Ishikawa (cell line): ENCODE data around the gene ACTN1.

Experiments used
- CEBPB ChIP-seq: IDR thresholded peaks from 2 replicates; pipeline ENCODE4 v1.6.1; 2012
- CREB1 ChIP-seq: IDR thresholded peaks from 2 replicates; pipeline ENCODE4 v1.6.1; 2012; ENCODE audit warnings: low read depth
- EGR1 ChIP-seq: IDR thresholded peaks from 2 replicates; pipeline ENCODE4 v1.6.1; 2012
- EP300 ChIP-seq: IDR thresholded peaks from 2 replicates; pipeline ENCODE4 v1.6.1; 2012; ENCODE audit warnings: borderline replicate concordance
- FOXM1 ChIP-seq: IDR thresholded peaks from 2 replicates; pipeline ENCODE4 v1.6.1; 2012; ENCODE audit warnings: low read depth, borderline replicate concordance
- NFIC ChIP-seq: IDR thresholded peaks from 2 replicates; pipeline ENCODE4 v1.6.1; 2012
- RAD21 ChIP-seq: IDR thresholded peaks from 2 replicates; pipeline ENCODE4 v1.6.1; 2012; ENCODE audit warnings: low read depth
- TAF1 ChIP-seq: IDR thresholded peaks from 2 replicates; pipeline ENCODE4 v1.6.1; 2012; ENCODE audit warnings: low read depth, mild to moderate bottlenecking
- TCF12 ChIP-seq: IDR thresholded peaks from 2 replicates; pipeline ENCODE4 v1.6.1; 2012; ENCODE audit warnings: low read depth
- TEAD4 ChIP-seq: IDR thresholded peaks from 2 replicates; pipeline ENCODE4 v1.6.1; 2012
- YY1 ChIP-seq: IDR thresholded peaks from 2 replicates; pipeline ENCODE4 v1.6.1; 2012; ENCODE audit warnings: low read depth
- ZBTB7A ChIP-seq: IDR thresholded peaks from 2 replicates; pipeline ENCODE4 v1.6.1; 2012; ENCODE audit warnings: low read depth
- TF ChIP-seq, protein P1 (sequence below): IDR thresholded peaks from 2 replicates; pipeline ENCODE4 v1.6.1; 2012; ENCODE audit warnings: low read depth, mild to moderate bottlenecking
- TF ChIP-seq, protein P2 (sequence below): IDR thresholded peaks from 2 replicates; pipeline ENCODE4 v1.6.1; 2012
- TF ChIP-seq, protein P3 (sequence below): IDR thresholded peaks from 2 replicates; pipeline ENCODE4 v1.6.1; 2012

ACTN1 gene

DNA sequence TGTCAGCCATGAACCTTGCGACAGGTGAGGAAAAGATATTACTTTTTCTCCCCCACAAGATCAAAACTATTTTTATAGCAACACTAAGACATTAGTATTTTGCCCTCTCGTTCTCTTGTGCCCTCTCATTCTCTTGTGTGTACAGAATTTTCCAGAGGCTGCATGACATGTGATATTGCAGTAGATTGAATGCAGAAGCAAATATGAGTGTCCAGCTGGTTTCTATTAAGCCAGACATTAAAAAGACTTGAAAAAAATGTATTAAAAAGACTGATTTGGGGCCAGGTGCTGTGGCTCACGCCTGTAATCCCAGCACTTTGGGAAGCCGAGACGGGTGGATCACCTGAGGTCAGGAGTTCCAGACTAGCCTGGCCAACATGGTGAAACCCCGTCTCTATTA is 122.5 kb downstream of the ACTN1 start:
- no peak for TF ChIP-seq RAD21
- no peak for TF ChIP-seq FOXM1

DNA sequence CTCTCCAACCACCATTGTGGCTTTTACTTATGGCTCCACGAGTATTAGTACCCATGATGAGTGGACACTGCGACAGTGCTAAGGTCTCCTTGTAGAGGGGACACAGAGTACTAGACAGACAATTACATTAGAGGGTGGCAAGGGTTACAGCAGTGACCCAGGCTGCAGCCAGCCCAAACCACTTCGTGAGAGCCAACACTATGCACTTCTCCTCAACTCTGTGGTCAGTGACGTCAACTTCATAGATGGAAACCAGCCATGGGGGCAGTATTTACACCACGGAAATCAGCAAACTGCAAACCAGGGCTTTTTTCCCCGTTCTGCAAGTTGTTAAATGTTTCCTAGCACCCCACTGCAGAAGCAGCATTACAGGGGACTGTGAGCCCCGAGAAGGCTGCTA is 124.7 kb downstream of the ACTN1 start:
- no peak for TF ChIP-seq YY1
- TF ChIP-seq ZBTB7A: no peak
- TF ChIP-seq EGR1: no peak
- TF ChIP-seq TEAD4: no peak
- TF ChIP-seq TAF1: no peak
- TF ChIP-seq FOXM1: no peak
- TF ChIP-seq NFIC: no peak
- TF ChIP-seq, protein P1, sequence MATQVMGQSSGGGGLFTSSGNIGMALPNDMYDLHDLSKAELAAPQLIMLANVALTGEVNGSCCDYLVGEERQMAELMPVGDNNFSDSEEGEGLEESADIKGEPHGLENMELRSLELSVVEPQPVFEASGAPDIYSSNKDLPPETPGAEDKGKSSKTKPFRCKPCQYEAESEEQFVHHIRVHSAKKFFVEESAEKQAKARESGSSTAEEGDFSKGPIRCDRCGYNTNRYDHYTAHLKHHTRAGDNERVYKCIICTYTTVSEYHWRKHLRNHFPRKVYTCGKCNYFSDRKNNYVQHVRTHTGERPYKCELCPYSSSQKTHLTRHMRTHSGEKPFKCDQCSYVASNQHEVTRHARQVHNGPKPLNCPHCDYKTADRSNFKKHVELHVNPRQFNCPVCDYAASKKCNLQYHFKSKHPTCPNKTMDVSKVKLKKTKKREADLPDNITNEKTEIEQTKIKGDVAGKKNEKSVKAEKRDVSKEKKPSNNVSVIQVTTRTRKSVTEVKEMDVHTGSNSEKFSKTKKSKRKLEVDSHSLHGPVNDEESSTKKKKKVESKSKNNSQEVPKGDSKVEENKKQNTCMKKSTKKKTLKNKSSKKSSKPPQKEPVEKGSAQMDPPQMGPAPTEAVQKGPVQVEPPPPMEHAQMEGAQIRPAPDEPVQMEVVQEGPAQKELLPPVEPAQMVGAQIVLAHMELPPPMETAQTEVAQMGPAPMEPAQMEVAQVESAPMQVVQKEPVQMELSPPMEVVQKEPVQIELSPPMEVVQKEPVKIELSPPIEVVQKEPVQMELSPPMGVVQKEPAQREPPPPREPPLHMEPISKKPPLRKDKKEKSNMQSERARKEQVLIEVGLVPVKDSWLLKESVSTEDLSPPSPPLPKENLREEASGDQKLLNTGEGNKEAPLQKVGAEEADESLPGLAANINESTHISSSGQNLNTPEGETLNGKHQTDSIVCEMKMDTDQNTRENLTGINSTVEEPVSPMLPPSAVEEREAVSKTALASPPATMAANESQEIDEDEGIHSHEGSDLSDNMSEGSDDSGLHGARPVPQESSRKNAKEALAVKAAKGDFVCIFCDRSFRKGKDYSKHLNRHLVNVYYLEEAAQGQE: no peak
- no peak for TF ChIP-seq CEBPB
- no peak for TF ChIP-seq RAD21
- TF ChIP-seq, protein P2, sequence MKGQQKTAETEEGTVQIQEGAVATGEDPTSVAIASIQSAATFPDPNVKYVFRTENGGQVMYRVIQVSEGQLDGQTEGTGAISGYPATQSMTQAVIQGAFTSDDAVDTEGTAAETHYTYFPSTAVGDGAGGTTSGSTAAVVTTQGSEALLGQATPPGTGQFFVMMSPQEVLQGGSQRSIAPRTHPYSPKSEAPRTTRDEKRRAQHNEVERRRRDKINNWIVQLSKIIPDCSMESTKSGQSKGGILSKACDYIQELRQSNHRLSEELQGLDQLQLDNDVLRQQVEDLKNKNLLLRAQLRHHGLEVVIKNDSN: no peak
- TF ChIP-seq, protein P3, sequence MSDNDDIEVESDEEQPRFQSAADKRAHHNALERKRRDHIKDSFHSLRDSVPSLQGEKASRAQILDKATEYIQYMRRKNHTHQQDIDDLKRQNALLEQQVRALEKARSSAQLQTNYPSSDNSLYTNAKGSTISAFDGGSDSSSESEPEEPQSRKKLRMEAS: no peak
- no peak for TF ChIP-seq CREB1
- no peak for TF ChIP-seq EP300
- TF ChIP-seq TCF12: no peak

DNA sequence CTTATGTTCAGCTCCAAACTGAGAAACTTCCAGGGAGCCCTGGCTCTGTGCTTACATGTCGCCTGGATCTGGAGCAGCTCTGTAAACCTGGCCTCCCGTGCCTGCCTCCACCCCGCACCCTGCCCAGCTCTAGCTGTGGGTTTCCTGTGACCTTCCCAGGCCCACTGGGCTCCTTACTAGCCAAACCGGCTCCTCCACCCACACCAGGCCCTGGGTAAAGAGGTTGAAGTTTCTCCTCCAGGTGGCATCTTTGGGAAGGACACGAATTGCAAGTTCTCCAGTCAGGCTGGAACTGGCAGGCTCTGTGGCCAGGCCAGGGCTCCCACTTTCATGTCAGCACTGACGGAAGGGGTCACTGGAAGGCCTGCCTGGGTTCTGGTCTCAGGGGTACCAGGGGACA is 125.4 kb downstream of the ACTN1 start:
- no peak for TF ChIP-seq YY1
- TF ChIP-seq, protein P1: no peak
- TF ChIP-seq EP300: no peak
- TF ChIP-seq RAD21: no peak
- TF ChIP-seq FOXM1: no peak
- TF ChIP-seq TAF1: no peak
- TF ChIP-seq, protein P3: no peak
- no peak for TF ChIP-seq TEAD4
- no peak for TF ChIP-seq CEBPB
- no peak for TF ChIP-seq EGR1
- no peak for TF ChIP-seq ZBTB7A
- no peak for TF ChIP-seq TCF12

DNA sequence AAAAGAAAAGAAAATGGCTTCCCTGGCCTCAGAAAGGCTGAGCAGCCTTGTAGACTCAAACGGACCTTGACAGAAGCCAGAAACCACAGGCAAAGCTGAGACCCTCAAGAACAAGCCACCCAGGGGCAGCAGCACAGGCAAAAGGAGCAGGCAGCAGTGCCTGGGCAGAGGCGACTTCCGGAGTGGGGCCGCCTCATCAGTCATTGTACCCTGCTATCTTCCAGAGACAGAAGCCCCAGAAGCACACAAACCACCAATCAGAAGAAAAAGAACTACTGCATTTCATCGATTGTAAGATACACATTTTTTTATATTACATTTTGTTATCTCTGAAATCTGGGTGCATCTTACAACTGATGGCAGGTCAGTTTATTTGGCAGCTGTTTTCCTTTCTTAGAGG is 128.0 kb downstream of the ACTN1 start:
- TF ChIP-seq, protein P3: no peak
- TF ChIP-seq CEBPB (no peak), EP300 (no peak), EGR1 (no peak), FOXM1 (no peak), TAF1 (no peak), NFIC (no peak), YY1 (no peak), TCF12 (no peak), ZBTB7A (no peak), CREB1 (no peak)

DNA sequence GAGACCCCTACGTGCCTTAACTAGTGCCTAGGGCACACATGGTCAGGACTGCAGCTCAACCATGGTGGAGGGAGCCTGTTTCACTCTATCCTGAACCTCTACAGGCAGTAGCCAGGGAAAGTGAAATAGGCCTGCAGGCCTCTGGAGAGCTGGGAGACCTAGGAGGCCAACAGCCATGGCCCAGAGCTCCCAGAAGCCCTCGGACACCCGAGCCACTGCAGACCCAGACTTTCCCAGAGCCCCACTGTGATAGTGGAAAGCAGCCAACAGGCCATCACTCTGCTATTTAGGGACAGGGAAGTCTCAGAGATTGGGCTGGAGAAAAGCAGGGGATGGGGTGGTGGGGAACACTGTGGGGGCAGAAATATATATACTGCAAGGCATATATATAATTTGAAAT is 129.7 kb downstream of the ACTN1 start:
- TF ChIP-seq CEBPB (no peak), RAD21 (no peak), ZBTB7A (no peak)

DNA sequence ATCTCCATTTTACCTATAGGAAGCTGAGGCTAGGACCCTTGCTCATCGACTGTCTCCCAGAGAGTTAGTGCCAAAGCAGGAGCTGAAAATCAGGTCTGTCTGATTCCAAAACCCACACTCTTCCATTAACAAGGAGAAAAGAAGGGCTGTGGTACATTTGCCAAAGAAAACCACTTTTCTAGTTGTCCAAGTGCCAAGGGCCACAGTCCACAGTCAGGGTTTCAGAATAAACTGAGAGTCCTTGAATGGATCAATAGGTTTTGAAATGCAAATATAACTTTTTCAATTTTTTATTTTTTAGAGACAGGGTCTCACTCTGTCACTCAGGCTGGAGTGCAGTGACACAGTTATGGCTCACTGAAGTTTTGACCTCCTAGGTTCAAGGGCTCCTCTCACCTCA is 130.8 kb downstream of the ACTN1 start:
- TF ChIP-seq NFIC (no peak), TAF1 (no peak), TCF12 (no peak), YY1 (no peak), RAD21 (no peak), CEBPB (no peak), TEAD4 (no peak), CREB1 (no peak)
- TF ChIP-seq, protein P3: no peak
- TF ChIP-seq, protein P2: no peak

DNA sequence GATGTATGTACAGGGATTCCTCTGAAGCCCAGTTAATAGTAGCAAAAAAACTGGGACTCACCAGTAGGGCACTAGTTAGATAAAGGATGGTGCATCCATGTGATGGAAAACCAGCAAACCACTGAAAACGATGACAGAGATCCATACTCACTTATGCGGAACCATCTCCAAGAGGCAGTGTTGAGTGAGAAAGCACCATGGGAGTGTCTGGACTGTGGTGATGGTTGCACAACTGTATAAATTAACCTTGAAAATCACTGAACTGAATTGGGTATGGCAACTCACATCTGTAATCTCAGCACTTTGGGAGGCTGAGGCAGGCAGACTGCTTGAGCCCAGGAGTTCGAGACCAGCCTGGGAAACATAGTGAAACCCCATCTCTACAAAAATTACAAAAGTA is 132.6 kb downstream of the ACTN1 start:
- TF ChIP-seq TAF1: no peak
- TF ChIP-seq CEBPB: no peak
- TF ChIP-seq, protein P1: no peak
- TF ChIP-seq ZBTB7A: no peak
- TF ChIP-seq EGR1: no peak
- no peak for TF ChIP-seq RAD21
- TF ChIP-seq YY1: no peak
